ENCODE results near the gene LHFPL3. TPM values are rescaled to one million over a fixed set of nuclear protein-coding genes. Genes with fewer than 3 reads are reported as not detected.

Gene LHFPL3
- total RNA-seq: 66.0 TPM

DNA sequence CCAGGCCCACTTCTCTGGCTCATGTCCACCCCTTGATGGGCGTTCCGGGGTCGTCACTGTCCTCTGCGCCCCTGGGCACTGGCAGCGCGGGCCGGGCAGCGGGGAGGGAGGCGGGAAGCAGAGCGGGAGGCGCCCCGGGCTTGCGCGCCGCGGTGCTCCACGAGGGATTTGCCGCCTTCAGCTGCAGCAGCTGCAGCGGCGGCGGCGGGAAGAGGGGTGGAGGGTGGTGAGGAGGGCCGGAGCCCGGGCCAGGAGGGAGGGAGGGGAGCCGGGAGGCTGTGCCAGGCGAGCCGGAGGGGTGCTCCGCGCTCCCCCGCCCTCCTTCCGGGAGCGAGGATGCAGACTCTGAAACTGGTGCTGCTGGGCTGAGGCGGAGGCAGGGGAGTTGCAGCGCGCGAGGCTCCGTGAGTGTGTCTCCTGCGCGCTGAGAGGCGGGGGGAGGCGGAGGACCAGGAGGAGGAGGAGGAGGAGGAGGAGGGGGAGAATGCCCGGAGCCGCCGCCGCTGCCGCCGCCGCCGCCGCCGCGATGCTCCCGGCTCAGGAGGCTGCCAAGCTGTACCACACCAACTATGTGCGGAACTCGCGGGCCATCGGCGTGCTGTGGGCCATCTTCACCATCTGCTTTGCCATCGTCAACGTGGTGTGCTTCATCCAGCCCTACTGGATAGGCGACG, at the start of gene LHFPL3:
TSS of gene LHFPL3 (plus strand) at position 308 of the 674 bp plus-strand sequence.

Small RNA genes lying within 50 kb of the gene (small RNA-seq; reads per million reads assigned to genes)
- gene RN7SL8P: not detected

Other genes starting within 250 kb of the LHFPL3 start
- gene ORC5, start 120.6 kb upstream of the LHFPL3 start, total RNA-seq: 48.0 TPM